Measurements from ENCODE around the gene C14orf132. TPM values are rescaled to one million over a fixed set of nuclear protein-coding genes. Genes with fewer than 3 reads are reported as not detected.
A peak's percentile ranks its signal among the peaks of the same experiment; 100 is the strongest.

The C14orf132 gene
- total RNA-seq, 1 donor from 2014 or later: 8.0 TPM

DNA sequence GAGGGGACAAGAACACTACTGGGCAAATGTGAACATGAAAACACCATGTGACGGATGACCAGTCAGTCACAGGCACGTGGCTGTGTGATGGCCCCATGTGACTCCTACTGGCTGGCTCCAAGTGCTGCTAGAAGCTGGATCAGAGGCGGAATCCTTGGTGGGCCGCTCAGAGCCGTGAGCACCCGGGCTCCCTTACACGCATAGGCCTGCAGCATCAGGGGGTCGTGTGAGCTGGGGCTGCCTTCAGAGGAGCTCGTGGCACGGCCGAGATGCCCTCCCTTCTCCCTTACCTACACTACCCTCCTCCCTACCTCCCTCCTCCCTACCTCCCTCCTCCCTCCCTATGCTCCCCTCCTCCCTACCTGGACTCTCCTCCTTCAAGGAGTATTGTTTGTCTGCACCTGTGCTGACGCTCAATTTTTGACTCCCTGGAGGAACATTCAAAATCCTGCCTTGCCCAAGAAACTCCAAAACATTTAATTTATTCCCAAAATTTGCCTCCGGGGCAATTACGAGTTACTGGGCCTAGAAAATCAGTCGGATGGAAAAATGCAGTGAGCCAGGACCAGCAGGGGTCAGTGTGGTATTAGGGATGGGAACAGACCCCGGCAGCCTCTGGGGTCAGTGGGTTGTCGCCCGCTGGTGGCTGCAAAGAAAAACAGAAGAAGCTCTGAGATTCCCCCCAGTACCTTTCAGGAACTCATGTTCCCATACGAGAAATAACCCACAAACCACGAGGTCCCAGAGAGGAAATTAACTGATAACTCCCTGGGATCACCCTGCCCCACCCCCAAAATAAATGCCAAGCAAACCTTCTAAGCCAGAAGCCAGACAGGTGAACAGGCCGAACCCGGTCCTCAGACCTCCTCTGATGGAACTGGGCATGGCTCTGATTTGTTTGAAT, 61.3 kb downstream of the C14orf132 start:
- Mint-ChIP-seq H3K27me3 (ENCODE audit: low read depth, unreplicated experiment) (peaks cover 10% of the 10 kb centered on the region), H3K4me1 (ENCODE audit: low read depth, unreplicated experiment) (peaks cover 6% of the 10 kb centered on the region), H3K36me3 (ENCODE audit: low read depth, unreplicated experiment) (peaks cover 3% of the 10 kb centered on the region), H3K27ac (ENCODE audit: unreplicated experiment) (no peak overlapping the region), H3K9me3 (ENCODE audit: unreplicated experiment) (no peaks in the 10 kb centered on the region), H3K4me3 (ENCODE audit: unreplicated experiment) (no peak overlapping the region)
- Histone ChIP-seq H3K4me2 (ENCODE audit: low read length) (no peak overlapping the region), H3K27me3 (ENCODE audit: insufficient read depth, low read length) (no peaks in the 10 kb centered on the region), H3K27ac (ENCODE audit: low read depth, low read length) (no peak overlapping the region), H3K9me3 (ENCODE audit: insufficient read depth, low read depth, low read length) (no peaks in the 10 kb centered on the region), H3K4me3 (ENCODE audit: insufficient read depth, low read depth, low read length) (no peak overlapping the region), H3K4me1 (ENCODE audit: insufficient read depth, low read length) (peaks cover 11% of the 10 kb centered on the region), H3K36me3 (ENCODE audit: insufficient read depth, low read length) (no peaks in the 10 kb centered on the region), H2AFZ (ENCODE audit: low read depth, low read length) (no peak overlapping the region), H4K20me1 (ENCODE audit: insufficient read depth, low read length) (no peaks in the 10 kb centered on the region), H3K9ac (ENCODE audit: low read length) (no peak overlapping the region), H3K79me2 (ENCODE audit: insufficient read depth, low read length) (no peaks in the 10 kb centered on the region)
- TF ChIP-seq EZH2 (IDR thresholded peaks at IDR 0.05; ENCODE audit: insufficient read depth, low read length): no peak
- TF ChIP-seq, protein P1, sequence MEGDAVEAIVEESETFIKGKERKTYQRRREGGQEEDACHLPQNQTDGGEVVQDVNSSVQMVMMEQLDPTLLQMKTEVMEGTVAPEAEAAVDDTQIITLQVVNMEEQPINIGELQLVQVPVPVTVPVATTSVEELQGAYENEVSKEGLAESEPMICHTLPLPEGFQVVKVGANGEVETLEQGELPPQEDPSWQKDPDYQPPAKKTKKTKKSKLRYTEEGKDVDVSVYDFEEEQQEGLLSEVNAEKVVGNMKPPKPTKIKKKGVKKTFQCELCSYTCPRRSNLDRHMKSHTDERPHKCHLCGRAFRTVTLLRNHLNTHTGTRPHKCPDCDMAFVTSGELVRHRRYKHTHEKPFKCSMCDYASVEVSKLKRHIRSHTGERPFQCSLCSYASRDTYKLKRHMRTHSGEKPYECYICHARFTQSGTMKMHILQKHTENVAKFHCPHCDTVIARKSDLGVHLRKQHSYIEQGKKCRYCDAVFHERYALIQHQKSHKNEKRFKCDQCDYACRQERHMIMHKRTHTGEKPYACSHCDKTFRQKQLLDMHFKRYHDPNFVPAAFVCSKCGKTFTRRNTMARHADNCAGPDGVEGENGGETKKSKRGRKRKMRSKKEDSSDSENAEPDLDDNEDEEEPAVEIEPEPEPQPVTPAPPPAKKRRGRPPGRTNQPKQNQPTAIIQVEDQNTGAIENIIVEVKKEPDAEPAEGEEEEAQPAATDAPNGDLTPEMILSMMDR (IDR thresholded peaks at IDR 0.05; ENCODE audit: insufficient read depth, low read depth, low read length): peak; percentile 95
- FAIRE-seq (no peak), DNase-seq (ENCODE audit: low read depth) (peak; percentile 43)

DNA sequence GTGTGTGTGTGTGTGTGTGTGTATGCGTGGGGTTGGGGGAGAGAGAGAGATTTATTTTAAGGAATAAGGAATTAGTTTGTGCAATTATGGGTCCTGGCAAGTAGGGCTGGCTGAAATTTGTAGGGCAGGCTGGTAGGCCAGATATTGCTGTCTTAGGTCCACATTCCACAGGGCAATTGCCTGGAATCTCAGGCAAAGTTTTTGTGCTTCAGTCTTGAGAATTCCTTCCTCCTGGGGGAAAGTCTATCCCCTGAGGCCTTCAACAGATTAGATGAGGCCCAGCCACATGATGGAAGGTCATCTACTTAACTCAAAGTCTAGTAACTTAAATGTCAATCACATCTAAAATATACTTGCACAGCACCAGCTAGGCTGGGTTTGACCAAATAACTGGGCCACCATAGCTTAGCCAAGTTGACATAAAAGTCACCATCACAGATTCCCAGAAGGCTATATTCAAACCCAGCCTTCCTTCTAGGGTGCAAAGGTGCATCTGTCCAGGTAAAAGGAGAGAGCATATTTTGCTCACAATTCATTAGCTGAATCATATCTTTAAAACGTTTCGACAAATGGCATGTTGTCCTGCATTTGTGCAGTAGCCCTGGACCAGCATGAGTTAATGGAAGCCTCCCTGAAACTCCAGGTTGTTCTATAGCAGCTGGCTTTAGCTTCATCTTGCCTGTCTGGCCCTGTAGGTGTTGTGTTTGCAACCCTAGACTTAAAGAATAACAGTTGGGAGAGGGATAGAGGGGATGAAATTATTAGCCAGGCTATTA, 63.1 kb downstream of the C14orf132 start:
- no peaks in the 10 kb centered on the region for H3K9me3 Mint-ChIP-seq (ENCODE audit: unreplicated experiment)
- H4K20me1 ChIP-seq (ENCODE audit: insufficient read depth, low read length): no peaks in the 10 kb centered on the region
- no peaks in the 10 kb centered on the region for H3K36me3 ChIP-seq (ENCODE audit: insufficient read depth, low read length)
- TF ChIP-seq, protein P1 (IDR thresholded peaks at IDR 0.05; ENCODE audit: insufficient read depth, low read depth, low read length): no peak
- TF ChIP-seq EZH2 (IDR thresholded peaks at IDR 0.05; ENCODE audit: insufficient read depth, low read length): no peak
- H3K9me3 ChIP-seq (ENCODE audit: insufficient read depth, low read depth, low read length): no peaks in the 10 kb centered on the region
- peaks cover 9% of the 10 kb centered on the region for H3K27me3 Mint-ChIP-seq (ENCODE audit: low read depth, unreplicated experiment)
- no peaks in the 10 kb centered on the region for H3K36me3 Mint-ChIP-seq (ENCODE audit: low read depth, unreplicated experiment)
- DNase-seq (ENCODE audit: low read depth) (no peak), FAIRE-seq (no peak)
- H3K4me1 Mint-ChIP-seq (ENCODE audit: low read depth, unreplicated experiment): no peaks in the 10 kb centered on the region
- H3K4me2 ChIP-seq (ENCODE audit: low read length): no peak overlapping the region
- H3K4me3 Mint-ChIP-seq (ENCODE audit: unreplicated experiment): no peak overlapping the region
- no peaks in the 10 kb centered on the region for H3K79me2 ChIP-seq (ENCODE audit: insufficient read depth, low read length)
- no peak overlapping the region for H3K27ac Mint-ChIP-seq (ENCODE audit: unreplicated experiment)
- H3K27me3 ChIP-seq (ENCODE audit: insufficient read depth, low read length): no peaks in the 10 kb centered on the region
- no peak overlapping the region for H3K4me3 ChIP-seq (ENCODE audit: insufficient read depth, low read depth, low read length)
- no peak overlapping the region for H3K9ac ChIP-seq (ENCODE audit: low read length)
- H2AFZ ChIP-seq (ENCODE audit: low read depth, low read length): no peak overlapping the region
- H3K27ac ChIP-seq (ENCODE audit: low read depth, low read length): no peak overlapping the region
- H3K4me1 ChIP-seq (ENCODE audit: insufficient read depth, low read length): peaks cover 5% of the 10 kb centered on the region

Measured in astrocyte (in vitro differentiated cells and primary cell).